ENCODE data around the gene PHKB. TPM values are rescaled to one million over a fixed set of nuclear protein-coding genes. Genes with fewer than 3 reads are reported as not detected.

Gene PHKB
- total RNA-seq, 1 donor from 2014 or later: 14.6 TPM

DNA sequence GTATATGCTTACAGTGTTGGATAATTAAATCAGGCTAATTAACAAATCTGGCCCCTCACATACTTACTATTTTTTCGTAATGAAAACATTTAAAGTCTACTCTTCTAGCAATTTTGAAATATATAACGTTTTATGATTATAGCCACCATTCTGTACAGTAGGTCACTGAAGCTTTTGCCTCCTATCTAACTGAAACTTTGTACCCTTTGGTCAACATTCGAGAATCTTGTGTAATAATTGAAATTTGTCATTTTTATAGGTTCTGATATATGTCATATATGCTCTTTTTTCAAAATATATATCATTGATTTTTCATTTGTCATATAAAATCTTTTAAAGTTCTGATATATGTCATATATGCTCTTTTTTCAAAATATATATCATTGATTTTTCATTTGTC, 12.7 kb downstream of the PHKB start:
- Histone ChIP-seq H3K27me3 (no peaks in the 10 kb centered on the region), H3K36me3 (no peaks in the 10 kb centered on the region), H3K9me3 (no peaks in the 10 kb centered on the region), H3K4me3 (no peak overlapping the region), H3K4me1 (no peaks in the 10 kb centered on the region), H3K27ac (no peak overlapping the region)
- TF ChIP-seq, protein P1, sequence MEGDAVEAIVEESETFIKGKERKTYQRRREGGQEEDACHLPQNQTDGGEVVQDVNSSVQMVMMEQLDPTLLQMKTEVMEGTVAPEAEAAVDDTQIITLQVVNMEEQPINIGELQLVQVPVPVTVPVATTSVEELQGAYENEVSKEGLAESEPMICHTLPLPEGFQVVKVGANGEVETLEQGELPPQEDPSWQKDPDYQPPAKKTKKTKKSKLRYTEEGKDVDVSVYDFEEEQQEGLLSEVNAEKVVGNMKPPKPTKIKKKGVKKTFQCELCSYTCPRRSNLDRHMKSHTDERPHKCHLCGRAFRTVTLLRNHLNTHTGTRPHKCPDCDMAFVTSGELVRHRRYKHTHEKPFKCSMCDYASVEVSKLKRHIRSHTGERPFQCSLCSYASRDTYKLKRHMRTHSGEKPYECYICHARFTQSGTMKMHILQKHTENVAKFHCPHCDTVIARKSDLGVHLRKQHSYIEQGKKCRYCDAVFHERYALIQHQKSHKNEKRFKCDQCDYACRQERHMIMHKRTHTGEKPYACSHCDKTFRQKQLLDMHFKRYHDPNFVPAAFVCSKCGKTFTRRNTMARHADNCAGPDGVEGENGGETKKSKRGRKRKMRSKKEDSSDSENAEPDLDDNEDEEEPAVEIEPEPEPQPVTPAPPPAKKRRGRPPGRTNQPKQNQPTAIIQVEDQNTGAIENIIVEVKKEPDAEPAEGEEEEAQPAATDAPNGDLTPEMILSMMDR (IDR thresholded peaks at IDR 0.05): no peak
- intact Hi-C loops (cut with DNase I): no loop called here
- DNase-seq (ENCODE audit: low spot score in 2 of 2): no peak

DNA sequence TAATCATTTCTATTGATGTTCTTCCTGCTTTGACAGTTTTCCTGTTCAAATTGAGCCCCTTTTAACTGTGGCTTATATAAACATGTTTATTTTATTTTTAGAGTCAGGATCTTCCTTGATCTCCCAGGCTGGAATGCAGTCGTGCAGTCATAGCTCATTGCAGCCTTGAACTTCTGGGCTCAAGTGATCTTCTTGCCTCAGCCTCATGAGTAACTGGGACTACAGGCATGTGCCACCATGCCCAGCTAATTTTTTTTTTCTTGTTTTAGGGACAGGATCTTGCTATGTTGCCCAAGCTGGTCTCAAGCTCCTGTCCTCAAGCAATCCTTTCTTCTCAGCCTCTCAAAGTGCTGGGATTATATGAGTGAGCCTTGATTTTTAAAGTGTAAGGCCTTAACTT, 14.7 kb downstream of the PHKB start:
- DNase-seq (ENCODE audit: low spot score in 2 of 2): no peak
- intact Hi-C loops (cut with DNase I): no loop called here

DNA sequence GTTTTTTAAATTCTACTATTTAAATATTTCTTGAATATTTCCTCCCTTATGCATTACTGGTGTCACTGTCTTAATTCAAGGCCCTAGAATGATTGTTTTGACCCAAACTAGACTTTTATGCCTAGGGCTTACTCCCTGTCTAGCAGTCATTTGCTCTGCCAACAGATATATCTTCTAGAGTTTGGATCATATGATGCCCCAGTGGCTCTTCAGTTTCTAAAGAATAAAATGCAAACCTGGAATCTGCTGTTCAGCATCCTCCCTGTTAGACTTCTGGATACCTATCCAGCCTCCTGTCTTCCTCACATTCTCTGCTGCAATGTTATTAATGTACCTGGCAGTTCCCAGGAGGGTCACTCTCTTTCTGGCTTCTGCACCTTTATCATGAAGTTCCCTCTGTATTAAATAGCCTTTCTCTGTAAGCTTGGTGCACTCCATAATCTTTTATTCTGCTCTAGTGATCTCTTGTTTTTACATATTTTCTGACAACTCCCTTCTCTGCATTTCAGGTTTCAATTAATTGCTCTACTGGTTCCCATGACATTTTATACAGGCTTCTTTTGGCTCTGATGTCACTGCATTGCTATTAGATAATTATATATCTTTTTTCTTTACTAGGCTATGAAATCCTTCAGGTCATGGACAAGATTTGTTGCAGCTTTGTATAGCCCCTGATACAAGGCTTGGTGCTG, 15.7 kb downstream of the PHKB start:
- intact Hi-C loops (cut with DNase I): no loop called here
- Histone ChIP-seq H3K4me1 (no peaks in the 10 kb centered on the region), H3K4me3 (no peak overlapping the region), H3K9me3 (no peaks in the 10 kb centered on the region), H3K36me3 (no peaks in the 10 kb centered on the region), H3K27me3 (no peaks in the 10 kb centered on the region), H3K27ac (no peak overlapping the region)
- TF ChIP-seq, protein P1 (IDR thresholded peaks at IDR 0.05): no peak
- no peak for DNase-seq (ENCODE audit: low spot score in 2 of 2)

More for the DNA sequence above, 14.7 kb downstream of the PHKB start:
- H3K36me3 ChIP-seq: no peaks in the 10 kb centered on the region
- no peaks in the 10 kb centered on the region for H3K4me1 ChIP-seq
- TF ChIP-seq, protein P1 (IDR thresholded peaks at IDR 0.05): no peak
- no peak overlapping the region for H3K27ac ChIP-seq
- no peak overlapping the region for H3K4me3 ChIP-seq
- no peaks in the 10 kb centered on the region for H3K9me3 ChIP-seq
- no peaks in the 10 kb centered on the region for H3K27me3 ChIP-seq

DNA sequence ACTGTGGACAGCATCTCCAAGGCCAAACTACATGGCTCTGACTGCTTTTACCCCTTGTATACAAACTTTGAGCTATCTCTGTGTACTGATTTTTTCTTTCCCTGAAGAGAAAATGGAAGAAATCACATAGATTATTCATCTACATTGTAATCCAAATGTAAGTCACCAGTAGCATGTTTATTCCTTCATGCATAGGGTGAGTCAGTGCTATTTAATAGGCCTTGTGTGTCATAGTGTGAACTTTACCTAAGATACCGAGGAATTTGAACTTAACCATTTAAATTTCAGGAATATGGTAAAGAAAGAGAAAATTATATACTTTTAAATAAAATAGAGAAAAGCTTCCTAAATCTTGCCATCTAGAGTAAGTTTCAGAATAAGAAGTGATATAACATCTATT, 16.5 kb downstream of the PHKB start:
- TF ChIP-seq, protein P1 (IDR thresholded peaks at IDR 0.05): no peak
- no peak for DNase-seq (ENCODE audit: low spot score in 2 of 2)
- H3K9me3 ChIP-seq: no peaks in the 10 kb centered on the region
- no peaks in the 10 kb centered on the region for H3K4me1 ChIP-seq
- no peak overlapping the region for H3K27ac ChIP-seq
- intact Hi-C loops (cut with DNase I): no loop called here
- no peaks in the 10 kb centered on the region for H3K36me3 ChIP-seq
- H3K27me3 ChIP-seq: no peaks in the 10 kb centered on the region
- H3K4me3 ChIP-seq: no peak overlapping the region

DNA sequence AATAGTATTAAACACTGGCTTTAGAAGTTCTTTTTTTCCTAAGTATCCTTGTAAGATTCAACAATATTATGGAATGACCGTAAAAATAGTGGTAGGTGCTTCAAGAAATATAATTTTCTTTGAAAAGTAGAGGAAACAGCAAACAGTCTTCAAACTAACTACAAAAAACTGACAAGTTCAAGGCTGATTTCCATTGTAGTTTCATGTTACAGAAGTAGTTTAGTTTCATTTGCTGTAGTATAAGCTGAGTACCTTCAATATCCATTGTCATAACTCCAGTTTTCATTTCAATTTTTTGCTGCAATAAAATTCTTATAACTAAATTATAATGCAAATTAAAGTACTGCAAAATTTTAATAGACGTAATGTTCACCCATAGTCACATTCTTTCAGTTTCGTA, 19.3 kb downstream of the PHKB start:
- intact Hi-C loops (cut with DNase I): no loop called here

More for the DNA sequence above, 19.3 kb downstream of the PHKB start:
- H3K27ac ChIP-seq: no peak overlapping the region
- no peaks in the 10 kb centered on the region for H3K4me1 ChIP-seq
- no peaks in the 10 kb centered on the region for H3K36me3 ChIP-seq
- no peak overlapping the region for H3K4me3 ChIP-seq
- TF ChIP-seq, protein P1 (IDR thresholded peaks at IDR 0.05): no peak
- no peaks in the 10 kb centered on the region for H3K27me3 ChIP-seq
- no peak for DNase-seq (ENCODE audit: low spot score in 2 of 2)
- H3K9me3 ChIP-seq: no peaks in the 10 kb centered on the region

Data from ascending aorta (tissue), 2 donors.